NCI-H524 (cell line): ENCODE data around the gene MARCKSL1.

Experiments used
- DNase-seq, 2 experiments: peaks; one replicate each; lab custom pipeline; 2025; lab: John Stamatoyannopoulos, UW

The MARCKSL1 gene

DNA sequence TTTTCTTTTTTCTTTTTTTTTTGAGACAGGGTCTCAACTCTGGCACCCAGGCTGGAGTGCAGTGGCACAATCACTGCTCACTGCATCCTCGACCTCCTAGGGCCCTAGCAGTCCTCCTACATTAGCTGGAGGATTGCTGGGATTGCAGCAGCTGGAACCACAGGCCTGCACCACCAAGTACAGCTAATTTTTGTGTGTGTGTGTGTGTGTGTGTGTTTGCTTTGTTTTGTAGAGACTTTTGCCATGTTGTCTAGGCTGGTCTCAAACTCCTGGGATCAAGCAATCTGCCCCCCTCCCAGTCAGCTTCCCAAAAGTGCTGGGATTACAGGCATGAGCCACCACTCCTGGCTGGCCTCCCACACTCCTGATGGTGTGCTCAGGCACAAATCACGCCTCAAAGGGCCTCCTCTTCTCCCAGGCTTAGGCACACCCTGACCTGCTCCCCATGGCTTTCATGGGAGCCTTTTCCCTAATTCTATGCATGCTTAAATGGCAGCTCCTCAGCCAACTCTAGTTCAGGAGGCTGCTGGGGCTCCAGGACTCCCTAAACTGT, 16.9 kb upstream of the MARCKSL1 start:
- DNase-seq: no peak

DNA sequence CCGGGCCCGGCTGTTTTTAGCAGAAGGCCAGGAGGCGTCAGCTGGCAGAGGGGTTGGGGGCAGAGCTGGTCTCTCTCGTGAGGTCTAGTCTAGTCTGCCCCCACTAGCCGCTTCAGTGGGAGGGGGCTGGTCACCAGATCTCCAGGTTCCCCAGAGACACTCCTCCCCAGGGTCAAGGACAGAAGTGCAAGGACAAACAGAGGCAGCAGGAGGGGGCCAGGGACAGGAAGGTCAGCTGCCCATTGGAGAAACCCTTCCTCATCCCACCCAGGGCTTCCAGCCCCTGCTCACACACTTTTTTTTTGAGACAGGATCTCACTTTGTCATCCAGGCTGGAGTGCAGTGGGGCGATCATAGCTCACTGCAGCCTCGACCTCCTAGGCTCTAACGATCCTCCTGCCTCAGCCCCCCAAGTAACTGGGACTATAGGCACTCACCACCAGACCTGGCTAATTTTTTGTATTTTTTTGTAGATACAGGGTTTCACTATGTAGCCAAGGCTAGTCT, 16.3 kb upstream of the MARCKSL1 start:
- DNase-seq: no peak

DNA sequence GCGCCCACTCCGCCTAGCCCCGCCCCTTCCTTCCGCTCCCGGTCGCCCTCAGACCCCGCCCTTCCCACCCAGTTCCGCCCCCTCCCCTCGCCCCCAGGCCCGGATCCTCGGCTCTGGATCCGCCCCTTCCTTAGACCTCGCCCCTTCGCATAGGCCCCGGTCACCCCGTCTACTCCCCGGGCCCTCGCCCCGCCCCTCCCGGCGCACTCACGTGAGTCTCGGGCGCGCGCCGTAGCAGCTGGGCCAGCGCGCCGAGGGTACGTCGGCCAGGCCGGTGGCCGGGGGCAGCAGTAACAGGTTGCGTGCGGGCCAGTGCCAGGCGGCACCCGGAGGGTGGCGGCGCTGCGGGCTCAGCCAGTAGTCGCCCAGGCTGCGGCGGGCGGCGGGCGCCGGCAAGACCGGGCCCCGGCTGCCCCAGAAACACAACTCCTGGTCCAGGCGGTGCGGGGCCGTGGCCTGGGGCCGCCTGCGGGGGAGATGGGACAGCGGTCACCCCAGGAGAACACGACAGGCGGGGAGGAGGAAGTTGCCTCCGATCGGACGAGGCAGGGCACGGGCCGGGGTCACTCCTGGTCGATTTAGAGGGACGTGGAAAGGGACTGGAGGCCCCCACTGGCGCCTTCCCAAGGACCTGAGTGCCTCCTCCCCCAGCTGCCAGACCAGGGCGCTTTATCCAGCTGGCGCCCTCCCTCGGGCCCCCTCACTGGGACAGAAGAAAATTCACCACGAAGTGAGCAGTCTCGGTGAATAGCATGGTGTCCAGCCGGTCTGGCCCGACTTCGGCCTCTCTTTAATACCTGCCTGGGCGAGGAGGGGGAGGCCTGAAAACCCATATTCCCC, 15.6 kb upstream of the MARCKSL1 start:
- DNase-seq: peak; percentile 90 to 92

DNA sequence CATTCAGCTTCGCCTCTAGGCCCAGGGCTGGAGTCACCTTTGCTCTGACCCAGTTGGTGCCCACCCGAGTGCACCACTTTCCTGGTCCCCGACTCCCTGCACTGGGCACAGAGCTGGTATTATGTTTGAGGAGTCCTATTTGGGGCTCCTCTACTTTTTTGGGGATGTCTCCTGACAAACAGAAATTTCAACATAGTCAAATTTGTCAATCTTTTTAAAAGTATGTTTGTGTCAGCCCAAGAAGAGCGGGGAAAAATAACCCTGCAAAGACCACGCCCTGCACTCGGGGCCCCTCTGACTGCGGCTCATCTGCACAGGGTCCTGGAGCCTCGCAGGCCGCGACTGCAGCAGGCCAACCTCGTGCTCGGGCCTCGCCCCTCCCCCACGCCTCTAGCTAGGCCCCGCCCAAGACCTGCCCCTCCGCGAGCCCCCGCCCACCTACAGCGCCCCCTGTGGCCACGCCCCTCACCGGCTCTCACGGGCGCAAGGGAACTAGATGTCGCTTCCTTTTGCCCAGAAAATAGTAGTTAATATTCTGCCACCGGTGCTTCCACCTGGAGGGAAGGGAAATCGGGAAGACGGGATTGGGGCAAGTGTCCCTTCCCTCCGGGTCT, 14.9 kb upstream of the MARCKSL1 start:
- DNase-seq: peak in 1 of 2 experiments; percentile 72

DNA sequence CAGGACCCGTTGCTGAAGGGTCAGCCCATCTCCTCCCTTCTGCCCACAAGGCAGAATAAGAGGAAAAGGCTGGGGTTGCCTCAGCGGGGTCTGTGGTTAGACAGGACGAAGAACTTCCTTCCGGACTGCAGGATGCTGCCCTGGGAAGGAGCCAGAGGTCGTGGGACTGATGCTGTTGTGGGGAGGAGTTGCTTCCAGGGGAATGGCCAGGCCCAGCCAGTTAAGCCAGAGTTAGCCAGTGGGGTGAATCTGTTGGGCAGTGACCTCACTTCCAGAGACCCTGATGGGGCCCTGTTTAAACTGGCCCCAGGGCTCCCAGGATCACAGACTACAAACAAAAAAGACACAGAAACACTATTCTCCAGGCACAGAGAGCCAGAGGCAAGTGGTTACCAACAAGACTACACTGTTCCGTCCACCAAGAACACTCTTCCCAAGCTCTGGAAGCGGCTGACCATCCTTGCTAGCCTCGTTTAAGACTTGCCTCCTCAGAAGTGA, 13.2 kb upstream of the MARCKSL1 start:
- no peak for DNase-seq

DNA sequence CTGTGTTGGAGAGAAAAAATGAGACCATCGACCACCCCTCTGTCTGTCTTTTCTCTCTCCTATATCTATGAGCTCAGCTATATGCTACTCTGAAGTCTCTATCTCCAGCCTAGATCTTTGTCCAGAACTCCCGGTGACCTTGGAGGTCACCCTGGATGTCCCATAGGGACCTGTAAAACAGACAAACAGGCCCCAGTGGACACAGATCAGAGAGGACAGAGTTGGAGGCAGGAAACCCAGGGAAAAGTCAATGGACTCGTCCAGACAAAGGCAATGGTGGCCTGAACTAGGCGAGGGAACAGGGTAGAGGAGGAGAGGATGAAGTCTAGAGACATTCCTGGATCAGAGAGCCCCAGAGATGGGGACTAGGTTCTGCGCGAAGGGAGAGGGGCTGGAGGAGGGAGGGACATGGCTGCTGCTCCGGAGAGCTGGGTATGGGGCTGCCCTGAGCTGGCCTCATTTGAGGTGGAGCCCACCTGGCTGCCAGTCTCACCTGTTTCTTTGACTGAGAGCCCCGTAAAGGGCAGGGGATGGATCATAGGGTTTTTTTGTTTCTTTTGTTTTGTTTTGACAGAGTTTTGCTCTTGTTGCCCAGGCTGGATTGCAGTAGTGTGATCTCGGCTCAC, 10.6 kb upstream of the MARCKSL1 start:
- no peak for DNase-seq

DNA sequence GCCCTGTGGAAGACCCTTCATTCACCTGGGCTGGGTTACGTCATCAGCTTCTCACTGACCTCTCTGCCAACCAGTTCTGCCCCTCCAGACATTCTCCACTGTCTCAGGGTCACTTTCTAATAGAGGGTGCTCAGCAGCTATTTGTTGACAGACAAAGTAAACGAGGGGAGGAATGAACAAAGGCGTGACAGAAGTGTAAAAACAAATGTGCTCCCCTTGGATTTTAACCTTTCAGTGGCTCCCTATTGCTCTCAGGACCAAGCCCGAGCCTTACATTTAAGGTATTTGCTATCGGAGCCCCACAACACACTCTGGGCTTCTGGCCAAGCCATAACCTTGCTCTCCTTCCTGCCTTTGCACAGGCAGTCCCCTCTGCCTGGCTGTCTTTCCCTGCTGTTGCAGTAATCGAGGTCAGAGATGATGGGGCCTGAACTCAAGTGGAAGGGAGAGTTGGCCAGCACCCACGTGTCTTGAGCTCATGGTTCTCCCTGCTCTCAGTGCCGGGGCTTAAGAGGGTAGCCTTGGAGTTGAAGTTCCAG, 9.3 kb upstream of the MARCKSL1 start:
- no peak for DNase-seq

DNA sequence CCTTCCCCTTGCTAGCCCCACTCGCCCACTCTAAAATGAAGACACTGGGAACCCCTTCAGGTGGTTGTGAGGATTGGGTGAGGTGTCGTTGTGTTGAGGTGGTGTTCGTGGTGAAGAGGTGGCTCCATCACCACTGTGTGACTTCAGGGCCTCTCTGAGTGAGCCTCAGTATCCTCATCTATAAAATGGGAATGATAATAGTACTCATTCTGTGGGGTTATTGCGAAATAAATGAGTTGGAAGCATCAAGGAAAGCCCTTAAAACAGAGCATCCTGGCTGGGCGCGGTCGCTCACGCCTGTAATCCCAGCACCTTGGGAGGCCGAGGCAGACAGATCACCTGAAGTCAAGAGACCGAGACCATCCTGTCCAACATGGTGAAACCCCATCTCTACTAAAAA, 6.7 kb upstream of the MARCKSL1 start:
- no peak for DNase-seq

DNA sequence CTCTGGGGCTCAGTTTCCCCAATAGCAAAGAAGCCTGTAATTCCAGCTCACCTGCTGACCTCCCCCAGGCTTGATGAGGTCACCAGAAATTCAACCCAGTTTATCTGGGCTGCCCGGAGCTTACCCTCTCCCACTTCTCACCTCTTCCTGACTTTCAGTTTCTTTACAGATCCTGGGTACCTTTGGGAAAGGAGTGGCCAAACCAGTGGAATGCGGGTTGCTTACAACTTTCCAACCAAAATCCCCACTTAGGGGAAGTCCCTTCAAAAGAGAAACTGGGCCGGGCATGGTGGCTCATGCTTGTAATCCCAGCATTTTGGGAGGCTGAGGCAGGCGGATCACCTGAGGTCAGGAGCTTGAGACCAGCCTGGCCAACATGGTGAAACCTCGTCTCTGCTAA, 5.9 kb upstream of the MARCKSL1 start:
- no peak for DNase-seq

DNA sequence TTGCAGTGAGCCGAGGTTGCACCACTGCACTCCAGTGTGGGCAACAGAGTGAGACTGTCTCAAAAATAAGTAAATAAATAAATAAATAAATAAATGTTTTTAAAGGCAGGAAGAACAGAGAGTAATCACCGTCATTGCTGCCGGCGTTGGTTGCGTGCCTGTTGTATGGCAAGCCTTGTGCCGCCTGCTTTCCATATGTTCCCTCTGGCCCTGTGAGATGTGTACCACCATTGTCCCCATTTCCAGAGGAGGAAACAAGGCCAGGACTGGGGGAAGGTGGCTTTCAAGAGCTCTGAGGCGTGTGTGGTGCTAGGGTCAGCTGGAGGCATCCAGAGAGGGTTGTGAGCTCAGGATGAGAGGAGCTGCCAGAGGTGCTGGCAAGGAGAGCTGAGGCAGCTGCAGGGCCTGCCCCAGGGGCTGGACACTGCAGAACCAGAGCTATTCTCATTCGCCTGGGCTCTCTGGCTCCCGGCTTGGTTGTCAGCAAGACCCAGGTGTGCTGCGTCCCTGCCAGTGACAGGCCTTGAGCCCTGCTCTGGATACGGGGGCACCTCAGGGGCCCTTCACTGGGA, 5.2 kb upstream of the MARCKSL1 start:
- DNase-seq: no peak

DNA sequence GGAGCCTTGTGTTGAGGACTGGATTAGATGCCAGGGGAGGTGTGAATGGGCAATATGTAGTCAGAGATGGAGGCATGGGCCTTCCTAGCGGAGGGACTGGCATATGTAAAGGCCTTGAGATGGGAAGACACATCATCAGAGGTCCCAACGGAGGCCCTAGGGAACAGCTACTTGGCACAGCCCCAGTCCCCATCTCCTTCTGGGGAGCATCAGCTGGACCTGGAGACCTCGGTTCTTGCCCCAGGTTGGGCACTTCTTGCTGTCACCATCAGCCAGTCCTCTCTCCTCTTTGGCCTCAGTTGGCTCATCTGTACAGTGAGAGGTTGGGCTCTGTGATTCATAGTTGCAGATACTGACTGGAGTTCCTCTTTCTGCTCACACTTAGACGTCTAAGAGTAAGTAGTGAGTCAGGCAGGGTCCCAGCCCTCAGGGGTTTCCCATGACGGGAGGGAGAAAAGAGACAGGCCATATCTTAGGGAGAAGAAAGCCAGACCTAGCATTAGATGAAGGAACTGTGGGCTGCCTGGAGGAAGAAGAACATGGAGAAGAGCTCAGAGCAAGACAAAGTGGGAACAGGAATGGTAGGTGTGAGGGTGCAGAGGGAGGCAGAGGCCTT, 3.4 kb upstream of the MARCKSL1 start:
- no peak for DNase-seq

DNA sequence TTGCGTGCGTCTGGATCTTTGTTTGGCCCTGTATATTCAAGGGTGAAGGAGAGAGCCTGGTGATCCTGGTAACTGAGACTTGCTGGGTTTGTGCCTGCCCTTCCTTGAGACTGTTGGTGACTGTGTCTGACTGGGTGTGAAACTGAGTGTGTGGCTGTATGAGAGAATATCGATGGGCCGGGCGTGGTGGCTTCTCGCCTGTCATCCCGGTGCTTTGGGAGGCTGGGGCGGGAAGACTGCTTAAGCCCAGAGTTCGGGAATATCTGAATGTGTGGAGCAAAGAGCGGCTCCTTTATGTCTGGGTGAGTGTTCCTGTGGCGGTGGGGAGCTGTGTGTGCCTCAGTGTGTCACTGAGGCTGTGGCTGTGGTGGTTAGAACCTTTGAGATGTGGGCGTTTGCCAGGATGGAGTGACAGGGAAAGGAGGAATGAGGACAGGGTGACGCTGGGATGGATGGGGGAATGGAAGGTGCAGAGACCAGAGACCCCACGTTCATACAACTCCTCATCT, 2.7 kb upstream of the MARCKSL1 start:
- DNase-seq: no peak

DNA sequence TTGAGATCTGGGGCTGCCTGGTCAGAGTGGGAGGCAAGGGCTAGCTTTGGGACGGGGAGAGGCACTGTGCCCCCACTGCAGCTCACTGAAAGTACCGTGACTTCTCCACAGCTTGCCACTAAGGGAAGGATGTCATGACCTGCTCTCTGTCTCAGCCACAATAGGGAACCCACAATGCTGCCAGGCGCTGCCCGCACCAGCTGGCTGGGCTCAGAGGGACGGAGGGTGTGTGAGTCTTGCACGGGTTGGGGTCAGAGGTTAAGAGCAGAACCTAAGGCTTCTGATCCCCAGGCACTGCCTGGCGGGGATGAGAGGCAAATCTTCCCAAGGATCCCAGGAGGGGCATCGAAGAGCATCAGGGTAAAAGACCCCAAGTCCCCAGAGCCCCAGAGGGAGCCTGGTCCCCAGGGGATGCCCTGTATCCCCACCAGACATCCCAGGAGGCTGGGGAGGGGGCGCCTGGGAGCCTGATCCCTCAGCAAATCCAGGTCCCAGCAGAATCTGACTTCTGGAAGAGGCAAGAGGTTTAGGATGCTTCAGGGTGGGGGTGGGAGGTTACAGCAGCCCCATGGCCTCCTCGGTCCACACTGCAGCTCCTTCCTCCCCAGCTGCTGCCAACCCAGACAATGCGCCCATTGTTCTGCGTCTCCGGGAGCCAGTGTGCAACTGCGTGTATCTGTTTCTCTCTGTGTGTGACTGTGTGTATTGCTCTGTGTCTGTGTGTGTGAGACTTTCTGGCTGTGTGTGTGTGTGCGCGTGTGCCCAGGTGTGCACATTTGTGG, 2.0 kb upstream of the MARCKSL1 start:
- no peak for DNase-seq

DNA sequence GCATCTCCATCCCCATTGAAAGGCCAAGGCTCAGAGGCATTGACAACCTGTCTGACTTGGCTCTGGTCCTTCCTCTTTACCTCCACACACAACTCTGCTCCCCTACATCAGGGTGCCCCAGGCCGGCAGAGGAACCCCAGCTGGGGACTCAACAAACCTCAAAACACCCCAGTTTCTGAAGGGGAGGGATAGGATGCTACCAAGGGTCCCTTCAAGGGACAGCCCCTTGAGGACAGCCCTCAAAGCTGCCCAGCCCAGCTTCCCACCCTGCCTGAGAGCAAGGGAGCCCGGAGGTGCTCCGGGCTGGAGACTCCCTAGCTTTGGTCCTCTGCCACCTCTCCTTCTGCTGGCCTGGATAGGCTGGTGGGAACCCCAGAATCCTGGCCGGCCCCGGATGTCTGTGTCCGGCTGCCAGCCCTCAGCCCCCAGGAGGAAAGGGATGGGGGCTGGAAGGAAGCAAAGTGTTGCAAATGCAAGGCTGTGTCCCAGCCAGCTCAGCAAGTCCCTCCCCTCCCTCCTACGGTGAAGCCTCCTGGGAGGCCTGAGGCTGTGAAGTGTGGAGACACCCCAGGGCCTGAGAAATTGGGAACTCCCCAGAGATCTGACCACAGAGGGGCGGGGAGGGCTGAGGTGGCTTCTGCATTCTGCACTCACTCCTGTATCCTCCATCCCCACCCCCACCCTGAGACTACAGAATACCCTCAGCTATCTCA, 1.1 kb upstream of the MARCKSL1 start:
- no peak for DNase-seq

DNA sequence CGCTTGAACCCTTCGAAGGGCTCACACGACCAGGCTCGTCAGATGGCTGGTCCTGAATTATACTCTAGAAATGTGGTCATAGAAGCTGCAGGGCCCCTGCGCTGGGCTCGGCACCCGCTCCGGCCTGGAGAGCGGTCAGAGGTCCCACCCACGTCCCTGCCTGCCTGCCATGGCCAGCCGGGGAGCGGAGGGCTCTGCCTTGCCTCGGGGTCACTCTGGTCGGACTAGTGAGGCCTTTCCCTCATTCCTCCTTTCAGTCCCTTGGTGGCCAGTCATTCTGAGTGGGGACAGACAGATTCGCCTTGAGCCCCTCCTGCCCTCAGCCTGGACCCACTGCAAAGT, 529 bp upstream of the MARCKSL1 start:
- DNase-seq: no peak

DNA sequence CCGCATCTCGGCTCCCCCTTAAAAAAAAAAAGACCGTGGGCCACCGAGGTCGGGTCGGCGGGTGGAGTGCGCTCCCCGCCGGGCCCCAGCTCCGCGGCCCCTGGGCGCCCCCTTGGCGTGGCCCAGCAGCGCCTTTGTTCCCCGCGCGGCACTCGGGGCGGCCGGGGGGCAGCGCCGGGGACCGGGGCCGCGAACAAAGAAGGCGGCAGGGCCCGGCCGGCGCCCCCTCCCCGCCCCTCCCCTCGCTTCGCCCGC, 571 bp downstream of the MARCKSL1 start:
- DNase-seq: no peak

DNA sequence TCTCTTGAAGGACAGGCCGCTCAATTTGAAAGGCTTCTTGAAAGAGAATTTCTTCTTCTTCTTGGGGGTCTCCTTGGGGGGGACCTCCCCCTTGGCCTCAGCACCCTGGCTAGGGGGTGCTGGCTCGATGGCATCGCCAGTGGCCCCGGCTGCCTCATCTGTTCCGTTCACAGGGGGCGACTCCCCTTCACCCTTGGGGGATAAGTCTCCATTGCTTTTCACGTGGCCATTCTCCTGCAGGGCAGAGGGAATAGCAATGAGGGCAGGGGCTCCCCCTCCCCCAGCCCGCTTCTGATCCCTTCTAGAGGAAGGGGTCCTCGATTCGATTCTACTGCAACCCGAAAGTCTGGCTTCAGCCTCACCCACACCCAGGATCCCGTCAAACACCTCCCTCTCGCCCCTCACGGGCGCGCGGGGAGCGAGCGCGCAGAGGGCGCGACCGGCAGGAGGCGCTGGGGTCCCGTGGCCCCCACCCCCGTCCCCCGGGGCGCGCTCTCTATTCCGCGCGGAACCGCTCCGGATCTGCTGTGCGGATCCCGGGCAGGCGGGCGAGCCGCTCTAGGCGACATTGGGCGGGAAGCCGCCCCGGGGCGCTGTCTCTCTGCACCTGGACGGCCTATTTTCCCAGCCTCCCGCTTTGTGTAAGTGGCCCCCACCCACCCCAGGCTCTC, 1.0 kb downstream of the MARCKSL1 start:
- DNase-seq: peak in 1 of 2 experiments; percentile 65

DNA sequence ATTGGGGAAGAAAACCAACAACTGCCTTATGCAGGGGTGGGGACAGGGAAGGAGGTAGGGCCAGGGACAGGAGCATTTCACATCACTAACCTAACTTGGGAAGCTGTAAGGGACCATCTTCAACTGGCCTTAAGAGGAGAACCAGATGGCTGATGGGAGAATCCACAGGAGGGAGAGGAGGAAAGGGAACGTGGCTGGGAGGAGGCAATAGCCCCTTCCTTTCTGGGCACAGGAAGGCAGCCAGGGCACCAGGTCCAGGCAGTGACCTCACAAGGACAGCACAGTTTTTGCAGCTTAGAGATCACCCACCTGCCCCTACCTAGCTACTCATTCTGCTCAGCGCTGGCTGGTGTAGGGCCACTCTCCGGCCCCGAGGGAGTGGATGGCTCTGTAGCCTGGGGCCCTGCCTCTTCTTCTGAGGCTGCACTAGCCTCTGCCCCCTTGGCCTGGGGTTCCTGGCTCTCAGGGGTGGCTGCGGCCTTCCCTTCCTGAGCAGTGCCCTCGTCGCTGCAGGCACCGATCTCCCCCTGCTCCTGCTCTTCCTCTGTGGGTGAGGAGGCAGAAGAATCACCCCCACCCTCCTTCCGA, 1.7 kb downstream of the MARCKSL1 start:
- peak in 1 of 2 experiments; percentile 28 for DNase-seq
